ENCODE results near the gene KAT6B.
"Not testable (repeated sequence)": the region's sequence is repeated elsewhere in the genome, so short reads cannot be mapped to it uniquely, and the experiment has no call there.

The KAT6B gene

DNA sequence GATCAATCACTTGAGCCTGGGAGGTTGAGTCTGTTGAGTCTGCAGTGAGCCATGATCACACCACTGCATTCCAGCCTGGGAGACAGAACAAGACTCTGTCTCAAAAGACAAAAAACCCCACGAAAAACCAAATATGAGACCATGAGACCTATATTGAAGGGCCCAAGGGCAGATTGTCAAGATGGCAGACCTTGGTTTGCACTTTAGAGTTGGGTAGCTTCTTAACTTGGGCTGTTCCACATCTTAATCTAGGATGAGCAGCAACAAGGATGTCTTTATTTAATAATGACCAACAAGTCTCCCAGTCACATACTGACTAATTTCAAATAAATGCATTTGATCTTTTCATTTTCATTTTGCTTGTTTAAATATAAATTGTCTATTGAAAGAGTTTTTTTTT lies 43.8 kb downstream of the KAT6B start:
- Histone ChIP-seq H3K9me3 (ENCODE audit: control insufficient read depth, low read length) (no peaks in the 10 kb centered on the region), H3K4me3 (ENCODE audit: insufficient read depth, low read depth, low read length, poor library complexity, severe bottlenecking) (no peak overlapping the region), H3K4me1 (ENCODE audit: control insufficient read depth, insufficient read depth, low read length, poor library complexity, severe bottlenecking) (no peaks in the 10 kb centered on the region), H3K36me3 (ENCODE audit: control insufficient read depth, insufficient read depth, low read length) (no peaks in the 10 kb centered on the region), H3K27ac (ENCODE audit: insufficient read depth, low read length, poor library complexity, severe bottlenecking) (no peak overlapping the region), H3K27me3 (replicated peaks; ENCODE audit: control insufficient read depth, insufficient read depth, low read length, poor library complexity, severe bottlenecking) (no peaks in the 10 kb centered on the region)
- DNase-seq = no peak

DNA sequence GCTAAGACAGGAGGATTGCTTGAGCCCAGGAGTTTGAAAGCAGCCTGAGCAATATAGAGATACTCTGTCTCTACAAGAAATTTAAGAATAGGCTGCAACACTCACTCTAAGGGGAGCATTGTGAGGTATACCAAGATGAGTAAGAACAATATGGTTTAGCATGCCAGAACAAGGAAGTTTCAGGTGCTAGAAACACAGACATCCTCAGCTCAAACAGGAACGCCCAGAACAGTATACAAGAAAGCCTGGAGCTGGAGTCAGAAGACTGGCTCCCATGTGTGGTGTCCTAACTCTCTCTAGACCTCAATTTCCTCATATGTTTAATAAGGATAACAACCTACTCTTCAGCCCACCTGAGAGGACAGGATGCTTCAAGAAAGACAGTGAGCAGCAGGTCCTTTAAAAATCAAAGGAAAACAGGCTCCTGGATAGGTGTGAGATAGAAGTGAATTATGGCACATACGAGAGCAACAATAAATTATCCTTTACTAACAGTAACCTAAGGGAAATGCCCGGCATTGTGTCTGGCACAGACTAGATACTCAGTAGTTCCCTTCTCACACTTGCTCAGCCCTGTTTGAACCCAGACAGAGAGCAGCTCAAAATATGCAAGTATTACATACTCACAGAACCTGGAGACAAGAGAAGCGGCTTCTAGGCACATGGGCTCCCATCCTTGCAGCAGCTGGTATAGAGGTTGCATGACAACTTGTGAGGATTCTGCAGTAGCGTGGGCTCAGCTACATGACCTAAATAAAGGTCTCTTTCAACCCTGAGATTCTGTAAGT lies 45.4 kb downstream of the KAT6B start:
- Histone ChIP-seq H3K27ac (ENCODE audit: insufficient read depth, low read length, poor library complexity, severe bottlenecking) (no peak overlapping the region), H3K9me3 (ENCODE audit: control insufficient read depth, low read length) (no peaks in the 10 kb centered on the region), H3K4me1 (ENCODE audit: control insufficient read depth, insufficient read depth, low read length, poor library complexity, severe bottlenecking) (no peaks in the 10 kb centered on the region), H3K27me3 (replicated peaks; ENCODE audit: control insufficient read depth, insufficient read depth, low read length, poor library complexity, severe bottlenecking) (no peaks in the 10 kb centered on the region), H3K4me3 (ENCODE audit: insufficient read depth, low read depth, low read length, poor library complexity, severe bottlenecking) (no peak overlapping the region), H3K36me3 (ENCODE audit: control insufficient read depth, insufficient read depth, low read length) (no peaks in the 10 kb centered on the region)
- DNase-seq = no peak

DNA sequence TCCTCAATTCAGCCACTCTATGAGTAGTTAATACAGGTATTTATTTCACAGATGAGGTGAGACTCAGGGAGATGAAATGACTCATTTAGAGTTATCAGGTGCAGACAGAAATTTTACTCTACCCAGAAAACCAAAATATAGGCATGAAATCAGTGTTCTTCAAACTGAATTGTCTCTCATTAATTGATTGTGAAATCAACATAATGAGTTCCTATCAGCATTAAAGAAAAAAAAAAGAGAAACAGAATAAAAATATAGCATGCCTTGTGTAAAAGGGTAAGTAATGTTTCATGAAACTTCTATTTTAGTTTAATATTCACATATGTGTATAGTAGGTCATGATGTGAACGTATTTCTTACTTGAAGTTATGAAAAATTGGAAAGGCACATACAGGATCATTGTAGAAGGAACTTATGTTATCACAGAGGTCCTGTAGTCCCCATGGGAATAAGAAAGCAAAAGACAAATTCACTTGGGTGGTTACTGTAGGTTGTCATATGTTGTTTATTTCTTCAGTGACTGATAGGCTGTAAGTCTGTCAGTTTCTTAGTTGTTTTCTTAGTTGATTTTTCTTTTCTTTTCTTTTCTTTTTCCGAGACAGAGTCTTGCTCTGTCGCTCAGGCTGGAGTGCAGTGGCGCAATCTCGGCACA lies 47.5 kb downstream of the KAT6B start:
- Histone ChIP-seq H3K27ac (ENCODE audit: insufficient read depth, low read length, poor library complexity, severe bottlenecking) (no peak overlapping the region), H3K4me1 (ENCODE audit: control insufficient read depth, insufficient read depth, low read length, poor library complexity, severe bottlenecking) (no peaks in the 10 kb centered on the region), H3K27me3 (replicated peaks; ENCODE audit: control insufficient read depth, insufficient read depth, low read length, poor library complexity, severe bottlenecking) (no peaks in the 10 kb centered on the region), H3K9me3 (ENCODE audit: control insufficient read depth, low read length) (no peaks in the 10 kb centered on the region), H3K36me3 (ENCODE audit: control insufficient read depth, insufficient read depth, low read length) (no peaks in the 10 kb centered on the region), H3K4me3 (ENCODE audit: insufficient read depth, low read depth, low read length, poor library complexity, severe bottlenecking) (no peak overlapping the region)
- no peak for DNase-seq

DNA sequence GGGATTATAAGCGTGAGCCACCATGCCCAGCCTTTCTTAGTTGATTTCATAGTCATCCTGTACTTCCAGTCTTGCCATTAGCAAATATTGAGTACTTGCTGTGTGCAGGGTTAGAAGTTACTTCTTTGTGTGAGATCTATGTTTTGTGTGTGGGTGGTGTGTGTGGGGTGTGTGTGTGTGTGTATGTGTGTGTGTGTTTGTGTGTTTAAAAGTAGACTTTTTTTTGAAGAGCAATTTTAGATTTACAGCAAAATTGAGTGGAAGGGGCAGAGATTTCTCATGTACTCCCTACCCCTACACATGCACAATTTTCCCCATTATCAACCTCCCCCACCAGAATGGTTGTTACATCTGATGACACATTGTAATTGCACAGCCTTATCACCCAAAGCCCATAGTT lies 48.2 kb downstream of the KAT6B start:
- no peaks in the 10 kb centered on the region for H3K36me3 ChIP-seq (ENCODE audit: control insufficient read depth, insufficient read depth, low read length)
- H3K27ac ChIP-seq (ENCODE audit: insufficient read depth, low read length, poor library complexity, severe bottlenecking) = no peak overlapping the region
- no peak overlapping the region for H3K4me3 ChIP-seq (ENCODE audit: insufficient read depth, low read depth, low read length, poor library complexity, severe bottlenecking)
- no peaks in the 10 kb centered on the region for H3K27me3 ChIP-seq (replicated peaks; ENCODE audit: control insufficient read depth, insufficient read depth, low read length, poor library complexity, severe bottlenecking)
- DNase-seq = no peak
- no peaks in the 10 kb centered on the region for H3K4me1 ChIP-seq (ENCODE audit: control insufficient read depth, insufficient read depth, low read length, poor library complexity, severe bottlenecking)
- H3K9me3 ChIP-seq (ENCODE audit: control insufficient read depth, low read length) = no peaks in the 10 kb centered on the region

GRCh38 chr10:74875068-74875467 lies 48.7 kb downstream of the KAT6B start:
- H3K4me1 ChIP-seq (ENCODE audit: control insufficient read depth, insufficient read depth, low read length, poor library complexity, severe bottlenecking) = no peaks in the 10 kb centered on the region

DNA sequence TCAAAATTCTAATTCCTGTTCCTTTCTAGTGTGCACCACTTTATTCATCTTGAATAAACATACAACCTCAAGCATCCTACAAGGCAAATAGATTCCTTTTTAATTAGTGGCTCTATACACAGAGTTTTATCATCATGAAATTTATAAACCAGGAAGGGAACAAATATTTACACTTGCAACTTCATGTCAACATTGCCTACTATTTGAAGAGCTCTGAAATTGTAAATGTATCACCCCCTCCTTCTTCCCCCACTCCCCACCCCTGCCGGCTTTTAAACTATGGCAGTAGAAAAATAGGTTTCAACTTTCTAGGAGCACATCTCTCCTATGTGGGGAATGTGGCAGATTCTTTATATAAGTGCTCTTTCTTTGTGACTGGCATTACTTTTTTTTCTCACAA lies 49.6 kb downstream of the KAT6B start:
- H3K4me3 ChIP-seq (ENCODE audit: insufficient read depth, low read depth, low read length, poor library complexity, severe bottlenecking) = no peak overlapping the region
- no peaks in the 10 kb centered on the region for H3K27me3 ChIP-seq (replicated peaks; ENCODE audit: control insufficient read depth, insufficient read depth, low read length, poor library complexity, severe bottlenecking)
- H3K4me1 ChIP-seq (ENCODE audit: control insufficient read depth, insufficient read depth, low read length, poor library complexity, severe bottlenecking) = no peaks in the 10 kb centered on the region
- no peaks in the 10 kb centered on the region for H3K36me3 ChIP-seq (ENCODE audit: control insufficient read depth, insufficient read depth, low read length)
- no peak for DNase-seq
- no peak overlapping the region for H3K27ac ChIP-seq (ENCODE audit: insufficient read depth, low read length, poor library complexity, severe bottlenecking)
- H3K9me3 ChIP-seq (ENCODE audit: control insufficient read depth, low read length) = no peaks in the 10 kb centered on the region

More at GRCh38 chr10:74875068-74875467, 48.7 kb downstream of the KAT6B start:
- no peaks in the 10 kb centered on the region for H3K36me3 ChIP-seq (ENCODE audit: control insufficient read depth, insufficient read depth, low read length)
- no peaks in the 10 kb centered on the region for H3K27me3 ChIP-seq (replicated peaks; ENCODE audit: control insufficient read depth, insufficient read depth, low read length, poor library complexity, severe bottlenecking)
- no peak overlapping the region for H3K4me3 ChIP-seq (ENCODE audit: insufficient read depth, low read depth, low read length, poor library complexity, severe bottlenecking)
- H3K9me3 ChIP-seq (ENCODE audit: control insufficient read depth, low read length) = no peaks in the 10 kb centered on the region
- no peak overlapping the region for H3K27ac ChIP-seq (ENCODE audit: insufficient read depth, low read length, poor library complexity, severe bottlenecking)
- no peak for DNase-seq

DNA sequence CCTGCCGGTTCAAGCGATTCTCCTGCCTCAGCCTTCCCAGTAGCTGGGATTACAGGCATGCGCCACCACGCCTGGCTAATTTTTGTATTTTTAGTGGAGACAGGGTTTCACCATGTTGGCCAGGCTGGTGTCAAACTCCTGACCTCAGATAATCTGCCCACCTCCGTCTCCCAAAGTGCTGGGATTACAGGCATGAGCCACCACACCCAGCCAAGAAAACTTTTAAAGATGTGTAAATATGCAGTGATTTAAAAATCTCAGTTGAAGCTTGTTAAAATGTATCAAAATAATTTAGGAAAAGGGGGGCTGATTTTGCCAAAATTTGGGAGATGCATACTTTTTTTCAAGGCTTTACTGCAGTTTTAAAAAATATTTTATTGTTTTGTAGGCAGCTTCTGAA lies 50.7 kb downstream of the KAT6B start:
- H3K9me3 ChIP-seq (ENCODE audit: control insufficient read depth, low read length); H3K4me3 ChIP-seq (ENCODE audit: insufficient read depth, low read depth, low read length, poor library complexity, severe bottlenecking); H3K27me3 ChIP-seq (replicated peaks; ENCODE audit: control insufficient read depth, insufficient read depth, low read length, poor library complexity, severe bottlenecking); DNase-seq; H3K36me3 ChIP-seq (ENCODE audit: control insufficient read depth, insufficient read depth, low read length); H3K27ac ChIP-seq (ENCODE audit: insufficient read depth, low read length, poor library complexity, severe bottlenecking); H3K4me1 ChIP-seq (ENCODE audit: control insufficient read depth, insufficient read depth, low read length, poor library complexity, severe bottlenecking): not testable (repeated sequence)

GRCh38 chr10:74877898-74878297 lies 51.5 kb downstream of the KAT6B start:
- no peaks in the 10 kb centered on the region for H3K9me3 ChIP-seq (ENCODE audit: control insufficient read depth, low read length)
- no peak overlapping the region for H3K4me3 ChIP-seq (ENCODE audit: insufficient read depth, low read depth, low read length, poor library complexity, severe bottlenecking)
- no peak for DNase-seq
- H3K27ac ChIP-seq (ENCODE audit: insufficient read depth, low read length, poor library complexity, severe bottlenecking) = no peak overlapping the region
- H3K4me1 ChIP-seq (ENCODE audit: control insufficient read depth, insufficient read depth, low read length, poor library complexity, severe bottlenecking) = no peaks in the 10 kb centered on the region
- no peaks in the 10 kb centered on the region for H3K27me3 ChIP-seq (replicated peaks; ENCODE audit: control insufficient read depth, insufficient read depth, low read length, poor library complexity, severe bottlenecking)
- H3K36me3 ChIP-seq (ENCODE audit: control insufficient read depth, insufficient read depth, low read length) = no peaks in the 10 kb centered on the region

DNA sequence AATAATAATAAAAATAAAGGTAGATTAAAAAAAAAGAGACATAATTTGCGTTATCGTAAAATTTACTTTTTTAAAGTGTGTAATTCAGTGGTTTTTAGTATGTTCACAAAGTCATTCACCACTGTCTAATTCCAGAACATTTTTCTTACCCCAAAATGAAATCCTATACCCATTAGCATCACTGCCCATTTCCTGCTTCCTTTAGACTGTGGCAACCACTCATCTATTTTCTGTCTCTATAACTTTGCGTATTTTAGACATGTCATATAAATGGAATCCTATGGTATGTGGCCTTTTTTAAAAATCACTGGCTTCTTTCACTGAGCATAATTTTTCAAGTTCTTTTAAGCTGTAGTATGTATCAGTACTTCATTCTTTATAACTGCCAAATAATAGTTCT lies 53.6 kb downstream of the KAT6B start:
- H3K36me3 ChIP-seq (ENCODE audit: control insufficient read depth, insufficient read depth, low read length) = no peaks in the 10 kb centered on the region
- no peaks in the 10 kb centered on the region for H3K4me1 ChIP-seq (ENCODE audit: control insufficient read depth, insufficient read depth, low read length, poor library complexity, severe bottlenecking)
- DNase-seq = no peak
- no peaks in the 10 kb centered on the region for H3K27me3 ChIP-seq (replicated peaks; ENCODE audit: control insufficient read depth, insufficient read depth, low read length, poor library complexity, severe bottlenecking)
- H3K27ac ChIP-seq (ENCODE audit: insufficient read depth, low read length, poor library complexity, severe bottlenecking) = no peak overlapping the region
- H3K9me3 ChIP-seq (ENCODE audit: control insufficient read depth, low read length) = no peaks in the 10 kb centered on the region
- no peak overlapping the region for H3K4me3 ChIP-seq (ENCODE audit: insufficient read depth, low read depth, low read length, poor library complexity, severe bottlenecking)

- DNase-seq = no peak
- no peaks in the 10 kb centered on the region for H3K9me3 ChIP-seq (ENCODE audit: control insufficient read depth, low read length)
- H3K27ac ChIP-seq (ENCODE audit: insufficient read depth, low read length, poor library complexity, severe bottlenecking) = no peak overlapping the region
- H3K36me3 ChIP-seq (ENCODE audit: control insufficient read depth, insufficient read depth, low read length) = no peaks in the 10 kb centered on the region
- H3K4me3 ChIP-seq (ENCODE audit: insufficient read depth, low read depth, low read length, poor library complexity, severe bottlenecking) = no peak overlapping the region
- no peaks in the 10 kb centered on the region for H3K4me1 ChIP-seq (ENCODE audit: control insufficient read depth, insufficient read depth, low read length, poor library complexity, severe bottlenecking)
- H3K27me3 ChIP-seq (replicated peaks; ENCODE audit: control insufficient read depth, insufficient read depth, low read length, poor library complexity, severe bottlenecking) = no peaks in the 10 kb centered on the region
These were observed 55.0 kb downstream of the KAT6B start for GRCh38 chr10:74881253-74881884.

All from effector memory CD4-positive, alpha-beta T cell (primary cell).